GM19468 (cell line): ENCODE data around the gene RAD18.

Experiments used
- ATAC-seq: cut with Tn5 transposase; IDR thresholded peaks from one replicate; pipeline ENCODE4 v1.9.1; 2021; ENCODE audit warnings: mild to moderate bottlenecking, moderate library complexity, moderate number of reproducible peaks; ENCODE audit not compliant: unreplicated experiment; ENCODE audit errors: extremely low read depth

Gene RAD18

DNA sequence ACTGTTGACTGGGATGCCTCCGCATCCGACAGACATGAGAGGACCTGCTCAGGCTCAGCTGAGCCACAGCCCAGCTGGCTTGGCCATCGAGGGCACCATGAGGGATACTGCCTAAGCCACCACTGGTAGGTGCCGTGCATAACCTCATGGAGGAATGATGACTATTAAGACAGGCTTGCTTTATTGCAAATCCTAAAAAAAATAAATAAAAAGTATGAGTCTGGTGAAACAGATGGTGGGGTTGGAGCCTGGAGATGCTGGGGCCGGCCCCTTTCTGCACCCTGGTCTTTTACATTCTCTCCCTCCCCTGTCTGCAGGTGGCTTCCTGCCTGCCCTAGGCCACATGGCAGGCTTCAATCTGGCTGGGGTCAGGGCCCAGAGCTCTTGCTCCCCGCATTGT, 24.0 kb upstream of the RAD18 start:
- no peak for ATAC-seq

DNA sequence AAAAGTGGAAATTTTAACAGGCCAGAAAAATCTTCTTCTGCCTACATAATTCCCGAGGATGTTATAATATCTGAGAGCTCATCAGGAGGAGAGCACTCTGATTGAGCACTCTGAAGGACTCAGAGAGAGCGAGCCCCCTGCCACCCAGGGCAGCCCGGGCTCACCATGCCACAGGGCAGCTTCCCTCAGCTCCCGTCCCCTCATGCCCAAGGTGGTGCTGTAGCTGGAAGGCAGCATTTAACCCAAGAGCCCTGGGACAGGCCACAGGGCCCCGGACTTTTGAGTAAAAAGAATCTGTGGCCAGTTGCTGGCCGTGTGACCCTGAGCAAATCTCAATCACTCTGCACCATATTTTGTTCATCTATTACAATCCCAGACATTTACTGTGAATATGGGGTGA, 23.5 kb upstream of the RAD18 start:
- no peak for ATAC-seq

DNA sequence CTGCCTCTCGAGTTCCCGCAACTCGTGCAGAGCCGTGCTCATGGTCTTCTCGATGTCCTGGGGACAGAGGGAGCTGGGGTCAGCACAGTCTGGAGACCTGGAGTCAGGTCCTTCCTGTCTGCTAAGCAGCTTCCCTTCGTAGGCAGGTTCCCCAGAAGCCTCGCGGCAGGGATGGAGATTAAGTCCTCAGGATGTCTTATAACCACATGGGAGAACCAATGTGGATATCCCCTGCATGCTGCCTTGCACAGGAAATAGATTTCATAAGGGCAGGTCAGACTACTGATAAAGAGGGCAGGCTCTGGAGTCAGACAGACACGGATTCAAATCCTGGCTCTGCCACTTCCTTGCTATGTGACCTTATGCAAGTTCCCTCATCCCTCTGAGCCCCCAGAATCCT, 22.6 kb upstream of the RAD18 start:
- no peak for ATAC-seq

DNA sequence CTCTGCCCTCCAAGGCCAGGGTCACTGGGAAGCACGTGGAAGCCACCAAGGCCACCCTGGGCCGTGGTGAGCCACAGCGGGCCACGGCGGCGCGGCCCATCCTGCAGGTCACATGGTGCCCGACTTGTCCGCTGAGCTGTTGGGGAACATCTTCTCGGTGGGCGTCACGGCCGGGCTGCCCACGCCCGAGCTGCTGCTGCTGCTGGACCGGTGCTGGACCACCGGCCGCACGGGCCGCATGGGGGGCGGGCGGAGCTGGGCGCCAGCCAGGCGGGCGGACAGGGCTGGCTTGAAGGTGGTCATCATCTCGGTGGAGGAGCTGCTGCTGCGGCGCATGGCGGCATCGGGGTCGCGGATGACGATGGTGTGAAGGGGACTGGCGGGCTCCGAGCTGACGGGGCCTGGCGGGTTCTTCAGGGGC, 22.1 kb upstream of the RAD18 start:
- ATAC-seq: no peak

DNA sequence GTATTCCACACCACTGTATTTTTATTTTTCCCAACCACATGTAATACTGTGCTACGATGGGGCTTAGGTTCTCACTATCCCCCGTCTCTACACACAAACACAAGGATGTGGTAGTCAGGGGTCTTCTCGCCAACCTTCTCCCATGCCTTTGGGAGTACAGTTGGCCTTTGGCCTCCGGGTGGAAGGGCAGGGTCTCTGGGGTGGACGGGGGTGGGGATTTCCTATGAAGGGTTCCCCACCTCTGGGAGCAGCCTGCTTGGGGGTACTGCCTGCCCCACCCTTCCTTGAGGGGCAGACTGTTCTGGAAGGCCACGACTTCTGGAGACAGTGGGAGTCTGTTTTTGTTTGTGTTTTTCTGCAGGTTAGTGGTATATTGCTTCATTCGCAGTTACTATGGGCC, 21.3 kb upstream of the RAD18 start:
- ATAC-seq: no peak

DNA sequence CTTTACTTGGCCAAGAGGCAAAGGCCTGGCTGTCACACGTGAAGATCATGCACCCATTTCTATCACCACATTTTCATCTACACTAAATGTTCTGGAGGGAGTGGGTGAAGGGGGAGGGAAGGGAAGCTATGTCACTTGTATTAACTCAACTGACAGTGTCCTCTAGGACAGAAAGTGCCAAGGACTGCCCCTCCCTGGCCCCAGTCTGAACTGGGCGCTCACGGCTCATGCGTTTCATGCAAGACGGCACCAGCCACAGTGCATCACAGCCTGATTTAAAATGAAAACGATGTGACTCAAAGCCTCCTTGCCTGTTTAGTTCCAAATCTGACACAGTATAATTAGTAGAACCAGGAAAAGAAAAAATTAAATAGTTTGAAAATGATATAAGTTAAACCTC, 20.8 kb upstream of the RAD18 start:
- no peak for ATAC-seq

DNA sequence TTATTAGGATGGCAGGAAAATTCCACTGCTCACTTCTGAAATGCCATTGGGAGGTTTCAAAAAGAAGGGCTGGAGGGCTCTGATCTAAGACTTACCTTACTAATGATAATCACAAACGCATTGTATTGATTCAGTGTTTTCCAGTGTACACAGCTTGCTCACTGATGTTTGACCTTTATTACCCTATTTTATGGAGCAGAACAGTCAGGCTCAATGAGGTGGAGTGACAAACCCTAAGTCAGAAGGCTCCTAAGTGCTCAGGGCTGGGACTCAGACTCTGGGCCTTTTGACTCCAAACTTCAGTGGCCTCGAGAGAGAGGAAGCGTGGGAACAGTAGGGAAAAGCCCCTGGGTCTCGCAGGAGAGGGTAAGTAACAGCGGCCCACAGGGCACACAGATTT, 20.3 kb upstream of the RAD18 start:
- no peak for ATAC-seq

DNA sequence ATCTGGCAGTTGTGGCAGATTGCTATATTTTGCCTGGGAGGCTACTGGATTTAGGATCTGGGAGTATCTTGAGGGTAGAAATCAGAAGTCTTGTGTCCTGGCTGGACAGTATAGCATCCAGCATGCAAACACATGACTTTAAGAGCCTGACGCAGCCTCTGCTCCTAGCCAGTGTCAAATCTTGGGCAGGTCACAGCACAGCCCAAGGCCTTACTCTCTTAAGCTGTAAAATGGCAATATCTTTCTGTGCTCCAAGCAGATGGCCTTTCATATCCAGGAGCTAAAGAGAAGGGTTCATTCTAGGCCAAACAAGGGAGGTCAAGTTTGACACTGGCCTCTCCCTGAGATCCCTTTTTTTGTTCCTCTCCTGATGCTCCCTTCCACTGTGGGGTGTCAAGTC, 19.8 kb upstream of the RAD18 start:
- no peak for ATAC-seq

DNA sequence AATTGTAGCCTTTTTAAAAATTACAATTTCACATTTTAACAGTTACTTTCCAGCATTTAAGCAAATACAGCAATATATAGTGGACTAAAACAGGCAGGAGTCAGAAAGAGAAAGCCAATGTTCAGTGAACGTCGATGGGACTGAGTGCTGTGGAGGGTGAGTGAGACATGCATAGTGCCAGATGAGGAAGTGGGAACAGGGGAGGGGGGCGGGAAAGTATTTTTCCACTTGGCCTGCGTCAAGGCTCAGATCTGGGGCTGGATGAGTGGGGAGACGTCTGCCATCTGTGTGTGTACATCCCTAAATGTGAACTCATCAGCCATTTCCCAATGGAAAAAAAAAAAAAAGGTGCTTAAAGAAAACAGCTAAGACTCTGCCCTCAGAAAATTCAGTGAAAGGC, 19.2 kb upstream of the RAD18 start:
- no peak for ATAC-seq

DNA sequence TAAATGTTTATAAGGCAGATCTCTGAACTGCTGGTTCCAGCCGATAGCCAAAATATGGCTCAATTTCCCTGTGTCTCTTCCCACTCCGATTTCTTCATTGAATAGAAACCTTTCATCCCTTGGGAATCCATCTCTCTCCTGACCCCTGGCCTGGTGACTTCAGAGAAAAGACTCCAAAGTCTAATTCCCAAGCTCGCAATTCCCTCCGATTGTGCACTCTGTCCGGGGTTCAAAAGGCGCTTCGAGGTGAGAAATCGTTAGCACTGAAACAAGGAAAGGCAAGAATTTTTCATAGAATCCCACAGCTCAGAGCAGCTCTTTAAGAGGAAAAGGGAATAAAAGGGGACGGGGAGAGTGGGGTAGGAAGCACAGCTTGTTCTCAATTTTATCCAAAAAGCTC, 18.4 kb upstream of the RAD18 start:
- no peak for ATAC-seq

DNA sequence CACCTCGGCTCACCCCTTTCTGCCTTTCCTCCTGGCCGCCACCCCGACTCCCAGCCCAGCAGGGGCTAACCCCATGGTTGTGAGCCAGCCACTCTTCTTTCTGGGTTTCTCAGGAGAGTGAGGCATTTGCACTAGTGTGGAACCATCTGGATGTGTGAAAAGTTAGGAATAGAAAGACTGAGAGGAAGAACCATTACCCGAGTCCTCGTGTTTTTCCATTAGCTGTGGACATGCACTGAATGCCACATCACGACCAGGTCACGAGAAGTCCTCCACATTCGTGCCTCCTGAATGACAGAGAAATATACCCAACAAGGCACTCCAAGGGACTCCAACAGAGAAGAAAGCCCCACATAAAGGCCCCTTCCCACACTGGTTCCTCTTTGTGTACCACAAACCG, 18.0 kb upstream of the RAD18 start:
- no peak for ATAC-seq

DNA sequence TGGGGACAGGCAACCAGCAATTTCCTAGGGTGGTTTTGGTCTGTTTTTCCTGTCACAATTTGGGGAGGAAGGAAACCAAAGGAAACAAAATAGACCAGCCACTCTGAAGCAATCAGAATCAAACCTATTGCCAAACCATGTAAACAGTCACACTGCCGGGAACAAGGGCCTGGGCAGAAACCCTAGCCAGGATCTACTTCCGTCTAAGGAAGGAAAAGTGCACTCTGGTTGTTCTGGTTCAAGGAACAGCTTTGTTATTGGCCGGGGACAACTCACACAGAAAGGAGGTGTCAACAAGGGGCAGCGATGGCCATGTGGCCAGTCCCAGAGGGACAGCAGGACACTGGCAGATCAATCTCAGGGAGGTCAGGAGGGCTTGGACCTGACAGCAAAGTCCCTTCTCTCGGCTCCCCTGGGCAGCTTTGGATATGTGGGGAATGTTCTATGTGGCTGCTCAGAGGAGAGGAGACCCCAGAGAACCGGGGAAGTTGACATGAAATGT, 17.5 kb upstream of the RAD18 start:
- no peak for ATAC-seq

DNA sequence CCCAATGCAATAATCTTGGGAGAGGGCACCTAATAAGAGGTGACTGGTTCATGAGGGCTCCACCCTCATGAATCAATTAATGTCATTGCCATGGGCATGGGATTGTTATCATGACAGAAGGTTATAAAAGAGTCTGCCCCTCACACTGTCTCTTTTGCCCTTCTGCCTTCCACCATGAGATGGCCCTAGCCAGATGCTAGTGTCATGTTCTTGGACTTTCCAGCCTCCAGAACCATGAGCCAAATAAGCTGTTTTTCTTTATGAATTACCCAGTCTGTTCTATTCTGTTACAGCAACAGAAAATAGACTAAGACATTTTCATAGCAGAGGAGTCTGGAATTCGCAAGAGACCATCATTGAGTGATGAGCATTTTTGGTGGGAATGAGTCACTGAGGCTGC, 16.0 kb upstream of the RAD18 start:
- ATAC-seq: no peak

DNA sequence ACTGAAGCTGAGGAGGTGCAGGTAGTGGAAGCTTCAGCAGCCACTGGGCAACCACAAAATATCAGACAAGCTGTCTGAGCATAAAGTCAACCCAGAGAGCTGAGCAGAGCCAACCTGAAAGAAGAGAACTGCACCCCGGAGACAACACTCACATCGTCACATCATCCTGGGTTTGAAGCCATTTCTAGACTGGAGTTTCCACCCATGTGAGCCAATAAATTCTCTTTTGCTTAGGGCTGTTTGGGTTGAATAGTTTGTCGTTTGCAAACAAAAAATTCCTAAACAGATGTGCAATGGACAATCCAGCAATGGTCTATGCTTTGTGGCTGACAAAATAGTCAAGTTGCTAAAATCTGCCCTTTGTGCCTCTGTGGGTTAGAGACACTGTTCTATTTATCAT, 15.3 kb upstream of the RAD18 start:
- ATAC-seq: no peak

DNA sequence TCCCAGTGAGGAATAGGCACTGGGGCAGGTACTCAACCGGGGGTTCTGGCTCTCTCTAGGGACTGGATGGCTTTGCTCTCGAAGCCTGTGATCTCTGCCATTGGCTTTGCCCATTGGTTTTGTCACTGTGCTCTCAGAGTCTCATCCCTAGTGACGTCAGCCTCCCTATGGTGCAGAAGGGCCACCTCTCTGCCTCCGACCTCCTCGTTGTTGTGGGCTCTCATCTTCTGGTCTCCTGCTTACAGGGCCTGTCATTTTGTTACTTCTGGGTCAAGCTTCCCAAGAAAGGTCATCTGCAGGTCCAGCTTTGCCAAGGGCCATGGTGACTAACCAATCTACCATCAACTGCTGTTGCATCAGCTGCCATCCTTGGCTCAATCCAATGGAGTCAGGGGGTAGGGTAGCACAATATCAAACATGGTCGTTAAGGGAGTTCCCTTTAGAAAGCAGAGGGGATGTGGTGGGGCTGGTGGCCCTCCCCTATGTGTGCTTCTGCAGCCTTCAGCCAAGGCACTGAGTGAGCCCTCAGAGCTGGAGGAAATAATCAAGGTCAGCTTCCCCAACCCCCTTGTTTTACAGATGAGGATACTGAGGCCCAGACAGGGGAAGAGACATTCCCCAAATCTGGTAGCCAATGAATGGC, 13.4 kb upstream of the RAD18 start:
- ATAC-seq: no peak

DNA sequence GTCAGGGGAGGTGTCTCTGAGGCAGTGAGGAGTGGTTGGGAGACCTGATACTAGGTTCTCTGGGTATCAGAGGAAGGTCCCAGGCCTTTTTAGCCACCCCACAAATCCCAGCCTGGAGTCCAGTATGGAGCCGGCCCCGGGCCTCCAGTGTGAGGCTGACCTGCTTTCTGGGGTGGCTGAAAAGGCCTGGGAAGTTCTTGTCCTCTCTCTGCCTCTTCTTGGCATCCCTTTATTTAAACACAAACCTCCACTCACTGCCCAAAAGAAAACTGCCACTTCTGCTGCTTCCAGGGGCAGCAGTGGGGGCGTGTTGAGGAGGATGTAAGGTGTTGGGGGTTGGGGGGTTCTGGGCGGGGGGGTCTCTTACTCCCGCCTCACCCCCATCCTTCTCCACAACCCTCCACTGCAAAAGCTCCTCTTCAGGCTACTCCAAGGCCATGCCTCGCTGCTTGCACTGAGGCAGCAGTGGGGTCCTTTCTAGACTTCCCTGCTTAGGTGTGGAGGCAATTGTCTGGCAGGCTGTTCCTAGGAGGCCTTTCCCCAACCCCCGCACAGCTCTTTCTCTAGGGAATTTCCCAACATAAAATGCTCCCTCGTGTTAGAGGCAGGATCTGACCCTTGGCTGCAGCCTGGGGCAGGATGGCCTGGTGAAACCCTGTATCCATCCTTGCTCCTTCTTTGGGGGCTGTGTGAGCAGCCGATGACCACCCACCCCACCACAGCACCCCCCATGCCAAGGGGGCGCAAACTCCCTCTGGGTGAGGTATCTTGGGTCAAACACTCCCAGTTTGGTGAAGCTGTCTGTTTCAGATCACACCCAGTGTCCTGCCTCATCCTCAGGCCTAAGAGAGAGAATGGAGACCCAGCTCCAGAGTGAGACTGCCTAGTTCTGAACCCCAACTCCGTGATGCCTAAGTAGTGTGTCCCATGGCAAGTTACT, 12.1 kb upstream of the RAD18 start:
- ATAC-seq: no peak

DNA sequence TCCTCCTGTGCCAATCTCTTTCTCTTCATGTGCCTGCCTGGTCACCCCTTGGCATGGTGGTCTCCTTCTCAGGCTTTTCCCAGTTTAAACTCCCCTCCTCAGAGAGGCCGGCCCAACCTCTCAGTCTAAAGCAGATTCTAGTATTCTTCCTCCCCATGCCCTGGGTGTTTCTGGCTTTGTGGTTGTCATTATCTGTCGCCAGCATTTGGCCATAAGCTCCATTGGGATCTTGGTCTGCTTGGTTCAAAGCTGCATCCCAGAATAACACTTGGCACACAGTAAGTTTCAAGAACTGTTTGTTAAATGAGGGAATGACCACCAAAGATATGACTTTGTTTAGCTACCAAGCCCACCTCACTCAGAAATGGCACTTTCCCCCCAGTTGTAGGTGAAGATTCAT, 11.2 kb upstream of the RAD18 start:
- ATAC-seq: no peak

DNA sequence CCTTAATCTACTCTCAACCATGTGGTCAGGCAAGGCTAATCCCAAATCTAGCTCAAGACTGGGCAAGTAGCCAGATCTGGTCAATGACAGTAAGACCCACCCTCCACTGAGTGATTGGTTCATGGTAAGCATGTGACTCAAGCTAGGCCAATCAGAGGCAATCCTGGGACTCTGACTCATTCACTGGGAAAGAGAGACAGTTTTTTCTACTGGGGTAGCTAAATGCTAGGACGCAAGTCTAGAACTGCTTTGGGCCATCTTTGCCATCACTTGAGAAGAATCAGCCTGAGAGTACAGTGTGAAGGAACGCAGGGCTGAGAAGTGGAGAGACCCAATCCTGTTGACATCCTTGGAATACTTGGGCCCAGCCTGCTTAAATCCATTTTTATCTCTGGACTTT, 9.4 kb upstream of the RAD18 start:
- no peak for ATAC-seq

DNA sequence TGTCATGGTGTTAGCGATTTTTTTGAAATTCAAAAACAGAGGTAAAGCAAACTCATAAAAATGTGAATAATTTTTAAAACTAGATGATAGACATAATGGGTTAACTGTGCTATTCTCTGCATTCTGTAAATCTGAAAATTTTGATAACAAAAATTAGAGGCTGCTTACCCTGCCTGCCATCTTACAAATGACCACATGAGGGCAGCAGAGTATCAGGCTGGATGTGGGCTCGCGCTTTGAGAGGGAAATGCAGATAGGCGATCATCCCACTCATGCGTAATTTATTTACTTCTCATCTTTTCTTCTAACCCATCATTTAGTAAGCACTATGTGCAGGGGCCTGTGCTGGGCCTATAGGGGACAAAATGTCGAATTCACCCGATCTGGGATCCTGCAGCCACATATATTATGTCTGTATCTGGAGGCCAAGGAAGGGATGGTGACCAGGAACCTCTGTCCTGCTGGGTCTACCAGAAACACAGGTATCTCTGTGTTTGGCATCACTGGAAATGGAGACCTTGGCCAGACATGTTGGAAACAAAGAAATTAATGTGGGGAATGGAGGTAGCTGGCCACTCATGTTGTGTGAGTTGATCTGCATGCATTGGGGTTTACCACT, 7.8 kb upstream of the RAD18 start:
- ATAC-seq: peak; percentile 44

DNA sequence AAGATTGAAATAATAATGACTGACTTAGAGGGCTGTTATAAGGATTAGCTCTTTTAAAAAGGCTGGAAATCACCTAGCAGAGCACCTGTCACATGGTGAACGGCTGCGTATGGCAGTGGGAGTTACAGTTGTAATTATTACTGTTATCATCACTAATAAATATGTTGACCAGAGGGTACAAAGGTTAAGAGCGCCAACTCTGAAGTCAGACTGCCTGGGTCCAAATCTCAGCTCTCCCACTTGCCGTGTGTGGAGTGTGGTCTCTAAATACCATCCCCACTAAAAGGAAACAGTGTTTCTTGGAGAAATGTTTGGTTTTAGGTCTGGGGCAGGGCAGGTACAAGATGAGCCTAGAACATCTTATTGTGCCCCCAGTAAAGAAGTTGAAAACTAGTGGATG, 6.0 kb upstream of the RAD18 start:
- no peak for ATAC-seq

DNA sequence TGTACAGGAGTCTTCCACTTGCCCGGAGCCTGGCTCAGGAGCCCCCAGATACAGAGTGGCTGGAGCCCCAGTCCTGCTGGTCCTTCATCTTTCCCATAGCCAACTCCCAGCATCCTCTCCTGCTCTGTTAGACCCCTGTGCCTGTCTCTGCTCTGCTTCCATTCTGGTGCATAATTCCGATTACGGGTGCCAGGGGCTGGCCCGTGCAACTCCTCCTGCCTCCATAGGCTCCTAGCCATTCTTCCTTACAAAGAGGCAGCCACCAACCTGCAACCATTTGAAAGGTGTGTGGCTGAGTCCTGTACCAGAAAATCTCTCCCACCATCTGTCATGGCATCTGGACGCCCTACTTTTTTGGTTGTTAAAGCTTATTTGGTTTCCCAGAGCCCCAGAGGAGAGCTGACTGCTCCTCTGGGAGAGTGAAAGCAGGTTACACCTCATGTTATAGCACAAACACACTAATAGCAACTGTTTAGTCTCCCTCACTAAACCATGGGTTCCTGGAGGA, 5.2 kb upstream of the RAD18 start:
- ATAC-seq: no peak
